K562 (cell line): ENCODE data around the gene CREB3L1. TPM values are rescaled to one million over a fixed set of nuclear protein-coding genes. Genes with fewer than 3 reads are reported as not detected.

Experiments used
- ARID4B ChIP-seq: sonication (generic); formaldehyde crosslinking; IDR thresholded peaks from 2 replicates; pipeline ENCODE4 v1.8.0; 2022; ENCODE audit warnings: mild to moderate bottlenecking, missing genetic modification reagents
- CHD2 ChIP-seq: IDR thresholded peaks from 2 replicates; pipeline ENCODE4 v1.6.1; 2011; ENCODE audit warnings: low read depth, low read length
- E2F4 ChIP-seq: sonication (generic); formaldehyde crosslinking; IDR thresholded peaks from 2 replicates; pipeline ENCODE4 v1.8.0; 2022; ENCODE audit warnings: mild to moderate bottlenecking, low read depth, missing genetic modification reagents
- ETV1 ChIP-seq: fragments of 450-650 bp; conservative IDR thresholded peaks from 2 replicates; pipeline ENCODE4 v1.6.1; 2016; ENCODE audit warnings: missing genetic modification characterization, control low read depth, low read depth, missing compliant biosample characterization
- MEIS2 ChIP-seq: fragments of 450-650 bp; IDR thresholded peaks from 2 replicates; pipeline ENCODE4 v1.6.1; 2014; ENCODE audit warnings: mild to moderate bottlenecking; ENCODE audit not compliant: partially characterized antibody
- POLR2AphosphoS5 ChIP-seq: IDR thresholded peaks from 2 replicates; pipeline ENCODE4 v1.6.1; 2011; ENCODE audit warnings: mild to moderate bottlenecking, low read depth, low read length, moderate library complexity; ENCODE audit not compliant: control insufficient read depth, insufficient read depth
- RERE ChIP-seq: sonication (generic); formaldehyde crosslinking; IDR thresholded peaks from 2 replicates; pipeline ENCODE4 v1.8.0; 2023; ENCODE audit warnings: missing genetic modification reagents, mild to moderate bottlenecking, borderline replicate concordance
- RFX7 ChIP-seq: fragments of 250-450 bp; sonication (Bioruptor Pico); IDR thresholded peaks from 2 replicates; pipeline ENCODE4 v1.5.1; 2021; ENCODE audit warnings: mild to moderate bottlenecking
- SMARCC2 ChIP-seq: fragments of 450-650 bp; IDR thresholded peaks from 2 replicates; pipeline ENCODE4 v1.6.1; 2017; ENCODE audit warnings: antibody characterized with exemption, moderate library complexity, mild to moderate bottlenecking, low read depth
- ZBTB7A ChIP-seq: IDR thresholded peaks from 2 replicates; pipeline ENCODE4 v1.6.1; 2011; ENCODE audit warnings: low read depth, mild to moderate bottlenecking, low read length, moderate library complexity, borderline replicate concordance; ENCODE audit not compliant: control insufficient read depth
- ZMIZ1 ChIP-seq, 2 experiments: fragments of 150-350 bp in 1 of 2; IDR thresholded peaks; 2 replicates each; pipeline ENCODE4 v1.6.1; 2012 to 2016; ENCODE audit warnings: low read depth in 2 of 2, low read length in 2 of 2, mild to moderate bottlenecking in 1 of 2, moderate library complexity in 1 of 2
- polyA plus RNA-seq, 8 experiments: library from polyadenylated mRNA; depleted of rRNA in 4 of 8; stranded (reverse) in 5 of 8; unstranded in 3 of 8; fragments of >200 nt; fragmentation: Nextera tagmentation in 2 of 8; fragmentation: Illumina TruSeq in 1 of 8; extraction: Ambion mirVana in 2 of 8; extraction: Trizol in 1 of 8; gene quantifications; 2 replicates each; pipeline versions ENCODE4 v1.2.1 to v1.2.3, GENCODE V29; 2011 to 2014; ENCODE audit warnings: inconsistent platforms in 1 of 8, missing spikeins in 1 of 8
- total RNA-seq, 7 experiments: library from RNA; depleted of rRNA in 6 of 7; stranded (reverse); fragments of >200 nt in 6 of 7; fragmentation: Illumina TruSeq in 2 of 7; extraction: Trizol in 2 of 7; gene quantifications; 2 replicates each; pipeline versions ENCODE4 v1.2.1 to v1.2.3, GENCODE V29; 2011 to 2021; ENCODE audit warnings: low replicate concordance in 1 of 7

CREB3L1 gene
- total and polyA plus RNA-seq, 9 of the 15 experiments (the other 6 are each of a cell fraction or from before 2014, with no cell fraction given) = 1.2 to 27.6 (median 3.7) TPM

- TF ChIP-seq RERE (CRISPR knock-in tag) = no peak
- TF ChIP-seq ARID4B = 0 out of 2 replicates have a peak, but pooled peaks have one; percentile 21
- no peak for TF ChIP-seq E2F4 (CRISPR knock-in tag)
- no peak for TF ChIP-seq SMARCC2
- TF ChIP-seq POLR2AphosphoS5 = no peak
- TF ChIP-seq RFX7 (CRISPR knock-in tag) = no peak
- 0 out of 2 replicates have a peak, but pooled peaks have one; percentile 75 for TF ChIP-seq ZBTB7A
- no peak for TF ChIP-seq MEIS2
- TF ChIP-seq ZMIZ1 (IDR thresholded peaks at IDR 0.05; ENCODE audit: low read depth in 2 of 2, low read length in 2 of 2) = no peak
- peak; percentile 39; the same call in 1 of the 2 replicates for TF ChIP-seq ETV1 (tag)
- TF ChIP-seq CHD2 = no peak
These were observed 89.9 kb downstream of the CREB3L1 start (continued) for GRCh38 chr11:46367244-46367915.
